Natural killer cell (primary cell): ENCODE data around the gene CIDEC. TPM values are rescaled to one million over a fixed set of nuclear protein-coding genes. Genes with fewer than 3 reads are reported as not detected.
"Not testable (repeated sequence)": the region's sequence is repeated elsewhere in the genome, so short reads cannot be mapped to it uniquely, and the experiment has no call there.

Experiments used
- ATAC-seq, 3 donors: fragments of 150-1000 bp in 2 of 3; fragments of 200-7000 bp in 1 of 3; cut with Tn5 transposase; 1 replicate in 1 of 3; 2 replicates in 2 of 3; pipeline ENCODE4 v1.10.0; 2021; ENCODE audit warnings: mild to moderate bottlenecking in 2 of 3, moderate library complexity in 2 of 3
- DNase-seq, 2 donors: peaks; one replicate each; pipeline versions ENCODE4 v3.0.0 to v3.0.0-alpha.2; 2013 to 2021; ENCODE audit warnings: mixed read lengths in 1 of 2
- H3K27ac ChIP-seq: one replicate; pipeline ENCODE4 v1.5.1; 2013; ENCODE audit warnings: mild to moderate bottlenecking, low read length
- H3K27me3 ChIP-seq: one replicate; pipeline ENCODE4 v1.6.1; 2013; ENCODE audit warnings: low read length; ENCODE audit not compliant: control insufficient read depth, insufficient read depth
- H3K36me3 ChIP-seq: one replicate; pipeline ENCODE4 v1.6.1; 2013; ENCODE audit warnings: low read length; ENCODE audit not compliant: control insufficient read depth, insufficient read depth
- H3K4me1 ChIP-seq: one replicate; pipeline ENCODE4 v1.6.1; 2013; ENCODE audit warnings: low read length; ENCODE audit not compliant: control insufficient read depth, insufficient read depth
- H3K4me3 ChIP-seq: one replicate; pipeline ENCODE4 v1.5.1; 2013; ENCODE audit warnings: low read length
- H3K9me3 ChIP-seq: one replicate; pipeline ENCODE4 v1.6.1; 2013; ENCODE audit warnings: low read length; ENCODE audit not compliant: control insufficient read depth, insufficient read depth
- H3K27ac Mint-ChIP-seq, 2 donors: one replicate each; pipeline ENCODE4 v1.8.0; 2022; ENCODE audit warnings: mild to moderate bottlenecking in 2 of 2, mixed read lengths in 2 of 2, moderate library complexity in 1 of 2
- H3K27me3 Mint-ChIP-seq, 2 donors: one replicate each; pipeline ENCODE4 v1.8.0; 2022; ENCODE audit warnings: low read depth in 2 of 2, mixed read lengths in 2 of 2
- H3K36me3 Mint-ChIP-seq: one replicate; pipeline ENCODE4 v1.8.0; 2022; ENCODE audit warnings: mixed read lengths
- H3K4me1 Mint-ChIP-seq, 2 donors: one replicate each; pipeline ENCODE4 v1.8.0; 2022; ENCODE audit warnings: mixed read lengths in 2 of 2
- H3K4me3 Mint-ChIP-seq: one replicate; pipeline ENCODE4 v1.8.0; 2022; ENCODE audit warnings: mild to moderate bottlenecking, moderate library complexity, mixed read lengths
- H3K9me3 Mint-ChIP-seq, 2 donors: one replicate each; pipeline ENCODE4 v1.8.0; 2022; ENCODE audit warnings: mixed read lengths in 2 of 2
- CTCF ChIP-seq: fragments of 200-600 bp; IDR thresholded peaks from one replicate; pipeline ENCODE4 v1.8.0; 2022; ENCODE audit warnings: antibody characterized with exemption
- WGBS: methylation state at CpG from one replicate; pipeline ENCODE4 v1.1.7; 2013; ENCODE audit warnings: missing lambda C conversion rate; ENCODE audit not compliant: insufficient coverage; 5-methylcytosine and 5-hydroxymethylcytosine counted together
- intact Hi-C: fragments of 100-400 bp; cut with micrococcal nuclease; formaldehyde crosslinking; loops from one replicate; pipeline ENCODE4 v1.14.2; 2022
- total RNA-seq, 4 donors: library from RNA; stranded (reverse); fragments of 120-200 nt in 1 of 4; gene quantifications; one replicate each; pipeline versions ENCODE4 v1.2.3 to v1.2.4, GENCODE V29; 2013 to 2022

Gene CIDEC
- total RNA-seq, 3 donors from 2014 or later (not counting 1 experiment from before 2014, with no cell fraction given), result not detected

GRCh38 chr3:9861626-9862130, 18.4 kb downstream of the CIDEC start:
- DNase-seq (peak in 1 of 2 donors; percentile 31), ATAC-seq (peak; percentile 56 to 77 (median 61))
- H3K4me1 ChIP-seq, result peaks cover 51% of the 10 kb centered on the region
- no peak overlapping the region for H3K4me3 ChIP-seq
- no peaks in the 10 kb centered on the region for H3K27me3 ChIP-seq
- WGBS, result 47% methylated on average over 5 of the region's 5 CpGs
- intact Hi-C loops, result no loop called here
- no peaks in the 10 kb centered on the region for H3K36me3 ChIP-seq
- Mint-ChIP-seq H3K4me3 (peak overlapping the region; percentile 80), H3K36me3 (no peaks in the 10 kb centered on the region), H3K4me1 (peaks cover 35 to 42% of the 10 kb centered on the region in 2 donors), H3K27me3 (no peaks in the 10 kb centered on the region), H3K27ac (peak overlapping the region; percentile 92 to 96), H3K9me3 (no peaks in the 10 kb centered on the region)
- no peak for TF ChIP-seq CTCF
- no peaks in the 10 kb centered on the region for H3K9me3 ChIP-seq
- H3K27ac ChIP-seq, result peak overlapping the region; percentile 88

GRCh38 chr3:9861201-9861600, 18.9 kb downstream of the CIDEC start:
- WGBS, result 67% methylated on average over 3 of the region's 4 CpGs
- ATAC-seq (no peak), DNase-seq (no peak)
- no peak overlapping the region for H3K4me3 ChIP-seq
- H3K36me3 ChIP-seq, result no peaks in the 10 kb centered on the region
- Mint-ChIP-seq H3K27me3 (no peaks in the 10 kb centered on the region), H3K36me3 (no peaks in the 10 kb centered on the region), H3K9me3 (no peaks in the 10 kb centered on the region), H3K4me3 (peak overlapping the region; percentile 80), H3K27ac (peak overlapping the region; percentile 92 to 96), H3K4me1 (peaks cover 40 to 47% of the 10 kb centered on the region in 2 donors)
- no peaks in the 10 kb centered on the region for H3K9me3 ChIP-seq
- intact Hi-C loops, result no loop called here
- peak overlapping the region; percentile 88 for H3K27ac ChIP-seq
- peaks cover 56% of the 10 kb centered on the region for H3K4me1 ChIP-seq
- no peaks in the 10 kb centered on the region for H3K27me3 ChIP-seq
- TF ChIP-seq CTCF, result no peak

- TF ChIP-seq CTCF, result no peak
- DNase-seq (no peak), ATAC-seq (no peak)
- Mint-ChIP-seq H3K27me3 (no peaks in the 10 kb centered on the region), H3K4me1 (peaks cover 48 to 57% of the 10 kb centered on the region in 2 donors), H3K36me3 (no peaks in the 10 kb centered on the region), H3K27ac (peak overlapping the region; percentile 72 to 88), H3K4me3 (no peak overlapping the region), H3K9me3 (no peaks in the 10 kb centered on the region)
- Histone ChIP-seq H3K4me1 (peaks cover 67% of the 10 kb centered on the region), H3K36me3 (no peaks in the 10 kb centered on the region), H3K27ac (no peak overlapping the region), H3K27me3 (no peaks in the 10 kb centered on the region), H3K9me3 (no peaks in the 10 kb centered on the region), H3K4me3 (no peak overlapping the region)
- intact Hi-C loops, result no loop called here
- 92% methylated on average over 12 of the region's 12 CpGs for WGBS
These were observed 20.5 kb downstream of the CIDEC start for GRCh38 chr3:9859530-9860025.

GRCh38 chr3:9855594-9855993, 24.5 kb downstream of the CIDEC start:
- H3K4me1 Mint-ChIP-seq, result peaks cover 46 to 53% of the 10 kb centered on the region in 2 donors
- H3K27me3 ChIP-seq, result no peaks in the 10 kb centered on the region
- peak overlapping the region; percentile 43 for H3K4me3 Mint-ChIP-seq
- H3K27me3 Mint-ChIP-seq, result no peaks in the 10 kb centered on the region
- no peaks in the 10 kb centered on the region for H3K9me3 Mint-ChIP-seq
- 96% methylated on average over 3 of the region's 3 CpGs for whole genome bisulfite sequencing
- no peaks in the 10 kb centered on the region for H3K9me3 ChIP-seq
- no peak for TF ChIP-seq CTCF
- H3K27ac Mint-ChIP-seq, result peak overlapping the region in 1 of 2 donors; percentile 45
- H3K4me1 ChIP-seq, result peaks cover 39% of the 10 kb centered on the region
- DNase-seq, result no peak
- intact Hi-C loops, result no loop called here
- no peak overlapping the region for H3K4me3 ChIP-seq
- no peak overlapping the region for H3K27ac ChIP-seq
- no peaks in the 10 kb centered on the region for H3K36me3 ChIP-seq
- peak in 1 of 3 donors; percentile 29 for ATAC-seq
- H3K36me3 Mint-ChIP-seq, result no peaks in the 10 kb centered on the region

- H3K4me3 Mint-ChIP-seq, intact Hi-C loops, H3K27me3 ChIP-seq, H3K4me3 ChIP-seq, DNase-seq, H3K9me3 Mint-ChIP-seq, H3K27ac Mint-ChIP-seq, H3K36me3 Mint-ChIP-seq, H3K27ac ChIP-seq, H3K27me3 Mint-ChIP-seq, ATAC-seq, H3K9me3 ChIP-seq, H3K36me3 ChIP-seq: not testable (repeated sequence)
- peaks cover 28% of the 10 kb centered on the region for H3K4me1 ChIP-seq
- 96% methylated on average over 8 of the region's 11 CpGs for WGBS
- H3K4me1 Mint-ChIP-seq, result peaks cover 44 to 45% of the 10 kb centered on the region in 2 donors
These were observed 25.6 kb downstream of the CIDEC start for GRCh38 chr3:9854291-9854940.
